Fibroblast of gingiva (primary cell): ENCODE measurements around the gene BCL2L11.
A peak's percentile ranks its signal among the peaks of the same experiment; 100 is the strongest.

Experiments used
- DNase-seq: peaks from one replicate; pipeline ENCODE4 v3.0.0-alpha.2; 2011; ENCODE audit warnings: low read depth

Gene BCL2L11

GRCh38 chr2:111192776-111193368 lies 72.2 kb downstream of the BCL2L11 start:
- DNase-seq: no peak

- DNase-seq: no peak
Measured at GRCh38 chr2:111194835-111195621, 74.3 kb downstream of the BCL2L11 start.

GRCh38 chr2:111196435-111196834 lies 75.7 kb downstream of the BCL2L11 start:
- no peak for DNase-seq

- no peak for DNase-seq
Measured at GRCh38 chr2:111198701-111199100, 78.0 kb downstream of the BCL2L11 start.

GRCh38 chr2:111199840-111200239 lies 79.1 kb downstream of the BCL2L11 start:
- no peak for DNase-seq

GRCh38 chr2:111200333-111200881 lies 79.7 kb downstream of the BCL2L11 start:
- no peak for DNase-seq

GRCh38 chr2:111201214-111201613 lies 80.5 kb downstream of the BCL2L11 start:
- DNase-seq: no peak

GRCh38 chr2:111202266-111203040 lies 81.7 kb downstream of the BCL2L11 start:
- peak; percentile 33 for DNase-seq

GRCh38 chr2:111204706-111205105 lies 84.0 kb downstream of the BCL2L11 start:
- no peak for DNase-seq

GRCh38 chr2:111205774-111206173 lies 85.1 kb downstream of the BCL2L11 start:
- no peak for DNase-seq

GRCh38 chr2:111207851-111208250 lies 87.1 kb downstream of the BCL2L11 start:
- DNase-seq: no peak

- DNase-seq: no peak
Measured at GRCh38 chr2:111208639-111209038, 87.9 kb downstream of the BCL2L11 start.

GRCh38 chr2:111209045-111209514 lies 88.4 kb downstream of the BCL2L11 start:
- DNase-seq: no peak

- DNase-seq: no peak
Measured at GRCh38 chr2:111210036-111210435, 89.3 kb downstream of the BCL2L11 start.

- DNase-seq: no peak
Measured at GRCh38 chr2:111213877-111214276, 93.2 kb downstream of the BCL2L11 start.

- DNase-seq: no peak
Measured at GRCh38 chr2:111216811-111217652, 96.3 kb downstream of the BCL2L11 start.
